Activated CD8-positive, alpha-beta memory T cell treated with anti-CD3 and anti-CD28 coated beads for 48 hours (primary cell): Measurements from ENCODE around the gene MYBPHL.

ENCODE experiments used
- DNase-seq, 3 experiments: peaks; one replicate each; pipeline ENCODE4 v3.0.0-alpha.2; 2020; ENCODE audit warnings: low read depth in 2 of 3, low spot score in 2 of 3

Gene MYBPHL

DNA sequence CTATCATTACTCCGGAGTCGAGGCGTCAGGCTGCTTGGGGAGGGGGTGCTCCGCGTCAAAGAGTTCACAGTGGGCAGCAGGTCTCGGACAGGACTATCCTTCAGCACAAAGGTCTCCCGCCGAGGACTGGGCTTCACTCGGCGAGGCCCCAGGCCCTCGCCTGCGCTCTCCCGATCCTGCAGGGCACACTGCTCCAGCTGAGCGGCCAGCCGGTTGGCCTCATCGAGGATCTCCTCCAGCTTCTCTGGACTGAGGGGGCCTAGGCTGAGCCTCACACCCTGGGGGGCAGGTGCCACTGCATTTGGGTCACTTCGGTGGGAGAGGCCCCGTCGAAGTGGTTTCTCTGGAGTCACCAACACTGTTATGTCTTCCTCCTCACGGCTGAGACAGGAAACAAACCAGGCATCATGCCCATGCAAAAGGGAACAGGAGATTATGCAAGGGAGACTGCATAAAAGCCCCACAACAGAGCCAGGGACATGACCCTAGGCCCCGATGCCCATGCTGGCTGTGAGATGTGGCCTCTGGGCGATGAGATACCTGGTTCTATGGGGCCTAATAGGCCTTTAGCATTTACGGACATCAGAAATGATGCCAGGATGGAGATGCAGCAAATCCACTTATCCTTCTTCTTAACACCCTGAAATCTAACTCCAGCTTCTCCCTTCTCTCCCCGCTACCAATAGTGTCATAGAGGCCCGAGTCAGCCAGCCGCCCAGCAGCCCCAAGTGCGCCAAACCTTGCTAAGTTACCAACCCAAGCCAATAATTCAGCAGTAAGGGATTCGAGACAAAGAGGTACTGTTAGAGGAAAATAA is 24.9 kb downstream of the MYBPHL start:
- DNase-seq, result no peak

DNA sequence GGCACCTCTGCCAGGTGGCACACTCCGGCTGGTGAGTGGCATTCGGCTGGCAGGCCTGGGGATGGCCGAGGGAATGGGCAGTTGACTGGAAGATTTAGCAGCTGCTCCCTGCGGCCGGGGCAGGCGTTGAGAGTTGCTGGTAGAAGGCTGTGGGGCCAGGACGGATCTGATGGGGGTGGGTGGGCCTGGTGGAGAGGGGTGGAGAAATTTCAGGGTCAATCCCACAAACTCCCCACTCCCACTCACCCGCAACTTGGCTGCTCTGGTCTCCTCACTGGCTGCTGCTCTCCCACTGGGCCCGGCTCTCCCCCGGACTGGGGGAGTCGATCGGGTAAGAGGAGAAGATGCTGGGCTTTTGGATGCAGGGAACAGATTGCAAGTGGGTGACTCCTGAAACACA is 25.9 kb downstream of the MYBPHL start:
- no peak for DNase-seq

DNA sequence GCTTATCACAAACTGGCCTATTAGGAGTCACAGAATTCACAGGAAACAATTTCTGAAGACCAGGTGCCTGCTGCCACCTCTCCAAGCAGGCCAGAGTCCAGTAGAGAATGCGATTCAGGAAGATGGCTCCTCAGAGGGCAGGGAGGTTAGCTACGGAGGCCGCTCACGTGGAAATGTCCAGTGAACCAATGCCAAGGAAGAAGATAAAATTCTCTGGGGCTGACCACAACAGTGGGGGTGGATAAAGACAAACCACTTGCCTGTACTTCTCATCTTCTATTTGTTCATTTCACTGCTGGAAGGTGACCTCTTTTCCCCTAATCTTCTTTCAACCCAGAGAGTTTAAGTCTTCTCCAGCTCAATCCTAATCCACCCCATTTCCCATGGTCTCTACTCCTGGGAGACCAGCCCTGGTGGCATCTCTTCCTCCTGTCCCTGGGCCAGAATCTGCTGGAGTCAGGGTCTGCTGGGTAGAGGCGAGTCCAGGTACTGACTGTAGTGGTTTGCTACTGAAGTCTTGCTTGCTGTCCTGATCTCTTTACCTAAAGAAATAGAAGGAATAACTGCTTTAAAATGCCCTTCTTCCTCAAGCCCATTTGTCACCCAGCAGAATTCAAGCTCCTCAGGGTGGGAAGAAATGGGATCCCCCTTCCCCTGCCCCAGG is 27.1 kb downstream of the MYBPHL start:
- DNase-seq, result no peak

DNA sequence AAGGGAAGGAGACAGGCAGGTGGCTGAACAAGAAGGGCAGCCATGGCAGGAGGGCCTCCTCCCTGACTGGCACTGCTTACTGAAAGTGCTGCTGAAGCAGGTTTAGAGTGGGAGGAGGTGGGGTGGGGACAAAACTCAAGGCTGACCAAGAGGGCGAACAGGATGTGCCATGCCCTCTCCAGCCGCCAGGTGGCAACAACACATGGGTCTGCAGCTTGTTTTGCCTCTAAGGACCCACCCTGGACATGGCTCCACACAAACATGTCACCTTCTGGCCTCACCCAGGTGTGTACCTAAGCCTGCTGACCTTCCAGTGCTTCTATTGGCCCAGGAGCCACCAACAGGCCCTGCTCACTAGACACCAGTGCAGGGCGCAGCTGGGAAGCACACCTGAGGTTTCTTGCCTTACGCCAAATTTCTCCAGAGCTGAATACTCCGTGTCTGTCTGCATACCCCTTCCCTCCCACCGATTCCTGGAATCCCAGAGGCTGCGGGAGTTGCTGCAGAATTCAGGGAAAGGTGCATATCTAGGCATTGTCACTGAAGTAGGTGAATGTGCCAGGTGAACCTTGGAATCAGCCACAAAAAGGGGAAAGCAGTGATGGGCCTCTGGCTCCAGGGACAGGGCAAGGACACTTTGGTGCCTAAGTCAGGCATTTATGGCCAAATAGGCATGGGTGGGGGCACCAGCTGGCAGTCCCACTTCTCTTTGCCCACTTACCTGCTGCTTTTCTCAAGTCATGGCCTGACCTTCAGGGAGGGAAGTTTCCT is 29.2 kb downstream of the MYBPHL start:
- DNase-seq, result peak; percentile 39 to 50 (median 41)

DNA sequence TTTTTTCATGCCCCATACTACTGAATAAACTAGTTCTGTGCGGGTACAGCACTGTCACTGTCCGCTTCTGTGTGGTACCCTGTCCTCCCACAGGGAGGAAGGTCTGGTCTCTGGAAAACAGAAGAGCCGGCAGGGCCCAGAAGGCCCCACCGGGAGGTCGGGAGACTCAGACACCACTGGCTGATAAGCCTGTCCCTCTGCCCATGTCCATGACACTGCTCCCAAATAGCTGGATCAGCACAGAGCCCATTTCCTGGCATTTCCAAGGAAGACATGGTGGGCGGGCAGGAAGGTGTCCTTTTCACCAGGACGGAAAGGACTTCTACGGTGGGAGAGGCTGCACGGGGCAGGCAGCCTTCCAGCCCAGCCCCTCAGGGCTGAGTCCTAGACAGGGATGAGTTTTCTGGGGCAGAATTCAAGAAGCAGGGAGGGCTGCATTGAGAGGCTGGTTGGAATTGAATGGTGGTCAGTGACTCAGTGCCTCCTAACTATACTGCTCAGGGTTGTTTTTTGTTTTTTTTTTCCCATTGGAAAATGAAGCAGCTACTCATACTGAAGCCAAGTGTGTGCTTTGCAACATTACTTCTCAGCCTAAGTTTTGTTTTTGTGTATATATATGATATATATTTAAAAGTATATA is 31.0 kb downstream of the MYBPHL start:
- no peak for DNase-seq

DNA sequence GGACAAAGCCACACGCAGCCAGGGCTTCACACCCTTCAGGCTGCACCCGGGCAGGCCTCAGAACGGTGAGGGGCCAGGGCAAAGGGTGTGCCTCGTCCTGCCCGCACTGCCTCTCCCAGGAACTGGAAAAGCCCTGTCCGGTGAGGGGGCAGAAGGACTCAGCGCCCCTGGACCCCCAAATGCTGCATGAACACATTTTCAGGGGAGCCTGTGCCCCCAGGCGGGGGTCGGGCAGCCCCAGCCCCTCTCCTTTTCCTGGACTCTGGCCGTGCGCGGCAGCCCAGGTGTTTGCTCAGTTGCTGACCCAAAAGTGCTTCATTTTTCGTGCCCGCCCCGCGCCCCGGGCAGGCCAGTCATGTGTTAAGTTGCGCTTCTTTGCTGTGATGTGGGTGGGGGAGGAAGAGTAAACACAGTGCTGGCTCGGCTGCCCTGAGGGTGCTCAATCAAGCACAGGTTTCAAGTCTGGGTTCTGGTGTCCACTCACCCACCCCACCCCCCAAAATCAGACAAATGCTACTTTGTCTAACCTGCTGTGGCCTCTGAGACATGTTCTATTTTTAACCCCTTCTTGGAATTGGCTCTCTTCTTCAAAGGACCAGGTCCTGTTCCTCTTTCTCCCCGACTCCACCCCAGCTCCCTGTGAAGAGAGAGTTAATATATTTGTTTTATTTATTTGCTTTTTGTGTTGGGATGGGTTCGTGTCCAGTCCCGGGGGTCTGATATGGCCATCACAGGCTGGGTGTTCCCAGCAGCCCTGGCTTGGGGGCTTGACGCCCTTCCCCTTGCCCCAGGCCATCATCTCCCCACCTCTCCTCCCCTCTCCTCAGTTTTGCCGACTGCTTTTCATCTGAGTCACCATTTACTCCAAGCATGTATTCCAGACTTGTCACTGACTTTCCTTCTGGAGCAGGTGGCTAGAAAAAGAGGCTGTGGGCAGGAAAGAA is 32.0 kb downstream of the MYBPHL start:
- DNase-seq, result no peak

DNA sequence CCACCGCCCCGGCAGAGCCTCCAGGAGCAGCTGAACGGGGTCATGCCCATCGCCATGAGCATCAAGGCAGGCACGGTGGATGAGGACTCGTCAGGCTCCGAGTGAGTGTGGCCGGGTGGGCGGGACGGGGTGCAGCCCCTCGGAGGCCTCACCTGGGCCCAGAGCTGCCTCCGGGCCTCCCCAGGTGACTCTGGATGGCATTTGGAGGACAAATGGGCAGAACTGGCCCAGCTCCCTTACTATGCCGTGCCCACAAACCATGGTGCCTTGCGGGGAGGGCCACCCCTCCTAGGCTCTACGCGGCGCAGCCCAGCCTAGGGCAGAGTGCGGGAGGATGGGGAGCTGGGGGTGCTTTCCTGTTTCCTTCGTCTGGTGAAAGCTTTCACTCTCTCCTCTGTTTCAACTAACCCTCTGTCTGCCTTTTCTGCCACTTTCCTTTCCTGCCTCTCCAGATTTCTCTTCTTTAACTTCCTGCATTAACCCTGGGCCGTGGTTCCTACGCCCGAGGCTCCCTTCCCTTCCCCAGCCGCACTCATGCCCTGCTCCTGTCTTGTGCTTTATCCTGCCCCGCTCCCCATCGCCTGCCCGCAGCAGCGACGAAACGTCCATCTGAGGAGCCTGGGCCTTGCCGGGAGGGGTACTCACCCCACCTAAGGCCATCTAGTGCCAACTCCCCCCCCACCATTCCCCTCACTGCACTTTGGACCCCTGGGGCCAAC is 33.1 kb downstream of the MYBPHL start:
- no peak for DNase-seq

DNA sequence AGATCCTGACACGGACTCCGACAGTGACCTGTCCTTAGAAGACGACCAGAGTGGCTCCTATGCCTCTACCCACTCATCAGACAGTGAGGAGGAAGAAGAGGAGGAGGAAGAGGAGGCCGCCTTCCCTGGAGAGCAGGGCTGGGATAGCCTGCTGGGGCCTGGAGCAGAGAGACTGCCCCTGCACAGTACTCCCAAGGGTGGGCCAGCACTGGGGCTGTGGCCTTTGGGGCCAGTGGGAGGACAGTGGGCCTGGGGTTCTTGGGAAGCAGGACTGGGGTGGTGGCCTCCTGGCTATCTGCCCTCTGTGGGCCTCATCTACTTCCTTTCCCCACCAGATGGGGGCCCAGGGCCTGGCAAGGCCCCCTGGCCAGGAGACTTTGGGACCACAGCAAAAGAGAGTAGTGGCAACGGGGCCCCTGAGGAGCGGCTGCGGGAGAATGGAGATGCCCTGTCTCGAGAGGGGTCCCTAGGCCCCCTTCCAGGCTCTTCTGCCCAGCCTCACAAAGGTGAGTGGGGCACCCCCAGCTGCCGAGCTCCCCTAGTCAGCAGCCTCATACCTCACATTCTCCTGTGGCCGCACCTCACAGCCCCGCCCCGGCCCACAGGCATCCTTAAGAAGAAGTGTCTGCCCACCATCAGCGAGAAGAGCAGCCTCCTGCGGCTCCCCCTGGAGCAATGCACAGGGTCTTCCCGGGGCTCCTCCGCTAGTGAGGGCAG is 33.8 kb downstream of the MYBPHL start:
- no peak for DNase-seq

DNA sequence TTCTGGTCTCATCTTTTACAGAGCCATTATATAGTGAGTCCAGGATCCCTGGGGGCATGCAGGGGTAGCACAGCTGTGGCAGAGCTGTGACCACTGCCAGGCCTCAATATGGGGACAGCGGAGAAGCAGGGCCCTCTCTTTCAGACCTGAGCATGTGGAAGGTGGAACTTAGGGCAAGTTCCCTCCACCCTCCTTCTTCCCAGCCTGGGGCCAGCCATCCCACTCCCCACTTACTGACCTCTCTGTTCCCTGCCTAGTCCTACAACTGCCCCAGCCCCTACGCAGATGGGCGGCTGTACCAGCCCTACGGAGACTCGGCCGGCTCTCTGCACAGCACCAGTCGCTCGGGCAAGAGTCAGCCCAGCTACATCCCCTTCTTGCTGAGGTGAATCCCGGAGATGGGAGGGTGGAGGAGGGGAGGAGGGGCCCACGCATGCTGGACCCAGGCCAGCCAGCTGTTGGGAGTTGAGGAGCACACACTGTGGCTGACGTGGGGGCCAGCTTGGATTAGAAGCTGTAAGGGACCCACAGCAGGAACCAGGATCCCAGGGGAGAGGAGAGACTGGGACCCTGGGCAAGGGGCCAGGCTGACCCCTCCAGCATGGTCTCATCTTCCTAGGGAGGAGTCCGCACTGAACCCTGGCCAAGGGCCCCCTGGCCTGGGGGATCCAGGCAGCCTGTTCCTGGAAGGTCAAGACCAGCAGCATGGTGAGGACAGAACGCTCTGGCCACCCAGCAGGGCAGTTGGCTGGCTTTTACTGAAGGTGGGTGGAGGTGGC is 34.6 kb downstream of the MYBPHL start:
- no peak for DNase-seq

DNA sequence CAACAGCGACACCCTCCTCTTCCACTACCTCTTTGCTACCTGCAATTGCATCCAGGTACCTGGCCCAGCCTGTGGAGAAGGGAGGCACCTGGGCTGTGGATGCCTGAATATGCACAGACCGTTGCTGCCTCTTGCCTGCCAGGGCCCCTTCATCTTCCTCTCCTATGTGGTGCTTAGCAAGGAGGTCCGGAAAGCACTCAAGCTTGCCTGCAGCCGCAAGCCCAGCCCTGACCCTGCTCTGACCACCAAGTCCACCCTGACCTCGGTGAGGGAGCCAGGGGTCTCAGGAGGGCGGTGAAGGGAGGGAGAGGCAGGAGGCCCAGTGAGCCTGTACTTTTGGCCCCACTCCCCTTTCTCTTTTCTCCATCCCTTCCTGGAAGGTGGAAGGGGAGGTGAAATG is 35.4 kb downstream of the MYBPHL start:
- no peak for DNase-seq

DNA sequence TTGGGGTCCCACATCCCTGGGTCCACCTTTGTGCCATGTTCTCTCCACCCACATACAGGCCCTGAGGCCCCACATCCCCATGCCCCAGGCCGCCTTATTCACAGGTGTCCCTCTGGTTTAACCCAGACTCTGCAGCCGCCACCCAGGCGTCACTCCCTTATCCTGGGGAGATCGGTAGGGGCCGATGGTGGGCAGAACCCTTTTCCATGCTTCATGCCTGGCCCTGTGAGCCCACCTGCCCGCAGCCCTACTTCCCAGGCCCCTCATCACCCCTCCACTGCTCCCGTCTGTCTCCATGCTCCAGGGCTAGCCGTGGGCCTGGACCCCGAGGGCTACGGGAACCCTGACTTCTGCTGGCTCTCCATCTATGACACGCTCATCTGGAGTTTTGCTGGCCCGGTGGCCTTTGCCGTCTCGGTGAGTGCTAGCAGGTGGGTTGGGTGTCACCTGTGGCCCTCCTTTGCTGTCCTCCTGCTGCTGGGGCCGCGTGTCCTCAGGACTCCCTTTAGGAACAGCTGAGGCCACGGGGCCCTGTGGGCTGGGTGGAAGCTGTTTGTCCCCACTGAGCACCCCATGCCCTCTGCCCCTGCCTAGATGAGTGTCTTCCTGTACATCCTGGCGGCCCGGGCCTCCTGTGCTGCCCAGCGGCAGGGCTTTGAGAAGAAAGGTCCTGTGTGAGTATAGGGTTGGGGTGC is 36.0 kb downstream of the MYBPHL start:
- DNase-seq, result no peak

DNA sequence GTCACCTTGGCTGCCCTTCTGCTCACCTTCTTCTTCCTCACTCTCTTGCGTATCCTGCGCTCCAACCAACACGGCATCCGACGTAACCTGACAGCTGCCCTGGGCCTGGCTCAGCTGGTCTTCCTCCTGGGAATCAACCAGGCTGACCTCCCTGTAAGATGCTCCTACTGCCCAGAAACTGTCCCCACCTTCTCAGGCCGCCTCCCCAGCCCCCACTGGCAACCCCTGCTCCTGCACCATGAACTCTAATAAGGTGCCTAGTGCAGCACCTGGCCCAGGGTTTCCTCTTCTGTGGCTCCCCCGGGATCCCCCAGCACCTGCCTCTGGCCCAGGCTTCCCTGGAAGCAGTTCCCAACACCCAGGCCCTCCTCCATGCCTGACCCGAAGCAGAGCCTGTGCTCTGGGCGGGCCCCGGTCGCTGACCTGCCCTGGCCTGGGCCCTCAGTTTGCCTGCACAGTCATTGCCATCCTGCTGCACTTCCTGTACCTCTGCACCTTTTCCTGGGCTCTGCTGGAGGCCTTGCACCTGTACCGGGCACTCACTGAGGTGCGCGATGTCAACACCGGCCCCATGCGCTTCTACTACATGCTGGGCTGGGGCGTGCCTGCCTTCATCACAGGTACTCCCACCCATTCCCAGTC is 36.7 kb downstream of the MYBPHL start:
- no peak for DNase-seq

DNA sequence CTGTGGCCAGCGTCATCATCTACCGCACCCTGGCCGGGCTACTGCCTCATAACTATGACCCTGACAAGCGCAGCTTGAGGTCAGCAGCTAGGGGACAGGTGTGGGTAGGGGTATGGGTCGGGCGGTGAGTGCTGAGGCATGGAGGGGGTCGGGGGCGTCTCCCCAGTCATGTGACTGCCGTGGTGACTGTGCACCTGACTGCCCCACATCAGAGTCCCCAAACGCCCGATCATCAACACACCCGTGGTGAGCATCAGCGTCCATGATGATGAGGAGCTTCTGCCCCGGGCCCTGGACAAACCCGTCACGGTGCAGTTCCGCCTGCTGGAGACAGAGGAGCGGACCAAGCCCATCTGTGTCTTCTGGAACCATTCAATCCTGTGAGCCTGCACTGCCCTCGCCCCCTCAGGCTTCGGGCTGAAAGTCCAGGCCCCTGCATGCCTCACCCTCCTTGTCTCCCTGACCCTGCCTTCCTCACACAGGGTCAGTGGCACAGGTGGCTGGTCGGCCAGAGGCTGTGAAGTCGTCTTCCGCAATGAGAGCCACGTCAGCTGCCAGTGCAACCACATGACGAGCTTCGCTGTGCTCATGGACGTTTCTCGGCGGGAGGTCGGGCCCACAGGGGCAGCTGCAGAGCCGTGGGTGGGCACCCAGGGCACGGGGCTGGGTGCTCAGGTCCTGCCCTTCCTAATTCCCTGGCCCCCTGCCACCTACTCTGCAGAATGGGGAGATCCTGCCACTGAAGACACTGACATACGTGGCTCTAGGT is 37.4 kb downstream of the MYBPHL start:
- no peak for DNase-seq

DNA sequence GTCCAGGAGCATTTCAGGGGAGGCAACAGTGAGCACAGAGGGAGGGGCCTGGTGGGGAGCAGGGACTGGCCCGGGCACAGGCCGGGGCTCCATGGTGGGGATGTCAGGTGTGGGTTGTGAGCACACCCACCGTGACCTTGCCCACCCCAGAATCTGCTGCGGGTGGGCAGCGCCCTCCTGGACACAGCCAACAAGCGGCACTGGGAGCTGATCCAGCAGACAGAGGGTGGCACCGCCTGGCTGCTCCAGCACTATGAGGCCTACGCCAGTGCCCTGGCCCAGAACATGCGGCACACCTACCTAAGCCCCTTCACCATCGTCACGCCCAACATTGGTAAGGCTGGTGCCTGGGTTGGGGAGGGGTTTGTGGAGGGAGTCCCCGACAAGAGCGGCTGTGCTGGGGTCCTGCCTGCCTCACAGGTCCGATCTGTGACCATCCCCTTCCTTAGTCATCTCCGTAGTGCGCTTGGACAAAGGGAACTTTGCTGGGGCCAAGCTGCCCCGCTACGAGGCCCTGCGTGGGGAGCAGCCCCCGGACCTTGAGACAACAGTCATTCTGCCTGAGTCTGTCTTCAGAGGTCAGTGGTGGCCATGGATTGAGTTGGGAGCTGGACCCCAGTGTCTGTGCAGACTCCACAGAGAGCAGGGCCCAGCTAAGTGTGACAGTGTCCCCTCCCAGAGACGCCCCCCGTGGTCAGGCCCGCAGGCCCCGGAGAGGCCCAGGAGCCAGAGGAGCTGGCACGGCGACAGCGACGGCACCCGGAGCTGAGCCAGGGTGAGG is 38.2 kb downstream of the MYBPHL start:
- no peak for DNase-seq

DNA sequence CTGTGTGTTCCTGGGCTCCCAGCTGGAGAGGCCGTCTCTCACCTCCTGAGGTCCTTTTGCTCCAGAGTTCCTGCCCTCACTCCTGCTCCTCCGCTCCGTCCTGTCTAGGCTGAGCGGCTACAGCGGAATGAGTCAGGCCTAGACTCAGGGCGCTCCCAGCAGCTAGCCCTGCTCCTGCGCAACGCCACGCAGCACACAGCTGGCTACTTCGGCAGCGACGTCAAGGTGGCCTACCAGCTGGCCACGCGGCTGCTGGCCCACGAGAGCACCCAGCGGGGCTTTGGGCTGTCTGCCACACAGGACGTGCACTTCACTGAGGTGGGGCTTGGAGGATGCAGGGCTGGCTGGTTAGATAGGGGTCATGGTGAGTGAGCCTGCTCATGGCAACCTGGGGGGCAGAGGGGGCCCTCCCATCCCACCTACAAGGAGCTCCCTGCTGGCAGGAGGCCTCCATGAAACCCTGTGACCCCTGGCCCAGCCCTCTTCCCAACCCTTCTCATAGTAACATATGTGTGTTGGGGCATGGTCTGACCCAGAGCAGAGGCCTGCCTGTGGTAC is 39.0 kb downstream of the MYBPHL start:
- no peak for DNase-seq
